HEK293 (cell line): ENCODE measurements around the gene SEM1.

Experiments used
- CTCF ChIP-seq: fragments of 450-650 bp; formaldehyde crosslinking; IDR thresholded peaks from 2 replicates; pipeline ENCODE4 v1.5.1; 2016; ENCODE audit warnings: missing biosample characterization, missing genetic modification characterization
- KLF7 ChIP-seq: fragments of 450-650 bp; formaldehyde crosslinking; IDR thresholded peaks from 2 replicates; pipeline ENCODE4 v1.5.1; 2016; ENCODE audit warnings: missing biosample characterization, missing genetic modification characterization, borderline replicate concordance
- MZF1 ChIP-seq: fragments of 450-650 bp; formaldehyde crosslinking; IDR thresholded peaks from 2 replicates; pipeline ENCODE4 v1.5.1; 2017; ENCODE audit warnings: missing biosample characterization, missing genetic modification characterization, borderline replicate concordance
- ZNF140 ChIP-seq: fragments of 450-650 bp; formaldehyde crosslinking; IDR thresholded peaks from 2 replicates; pipeline ENCODE4 v1.5.1; 2016; ENCODE audit warnings: missing biosample characterization, missing genetic modification characterization
- ZSCAN5A ChIP-seq: fragments of 450-650 bp; formaldehyde crosslinking; IDR thresholded peaks from 2 replicates; pipeline ENCODE4 v1.5.1; 2016; ENCODE audit warnings: missing biosample characterization, missing genetic modification characterization

DNA sequence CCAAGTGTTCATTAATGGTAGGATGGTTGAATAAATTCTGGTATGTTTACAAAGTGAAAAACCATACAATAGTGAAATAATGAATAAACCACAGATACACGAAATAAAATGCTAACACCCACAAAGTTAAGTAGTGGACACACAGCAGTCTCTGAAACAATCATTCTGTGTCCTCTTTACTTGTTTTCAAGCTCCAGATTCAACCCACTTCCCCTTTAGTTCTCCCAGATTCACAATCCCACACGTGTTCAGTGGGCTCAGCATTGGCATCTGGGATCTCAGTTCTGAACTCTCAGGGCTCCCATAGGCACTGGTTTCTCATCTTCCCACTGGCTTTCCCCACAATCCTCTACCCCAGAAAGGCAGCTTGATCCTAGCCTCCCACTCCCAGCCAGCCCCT, 44.9 kb downstream of the SEM1 start:
- no peak for TF ChIP-seq CTCF (tag by site-specific recombination)
- no peak for TF ChIP-seq KLF7
- no peak for TF ChIP-seq MZF1
- TF ChIP-seq ZSCAN5A (tag by site-specific recombination) = no peak
- TF ChIP-seq ZNF140 = no peak
